IMR-90 (cell line): ENCODE measurements around the gene RXRB. TPM values are rescaled to one million over a fixed set of nuclear protein-coding genes. Genes with fewer than 3 reads are reported as not detected.

Experiments
- ATAC-seq: fragments of 200-7000 bp; cut with Tn5 transposase; 2 replicates; pipeline ENCODE4 v1.9.1; 2020; ENCODE audit warnings: low read depth, mild to moderate bottlenecking, moderate library complexity
- BruUV-seq: library from RNA; stranded (reverse); fragments of 400-500 nt; replicated peaks from 2 replicates; lab custom pipeline; 2021; lab: Mats Ljungman, UMichigan
- CTCF ChIA-PET: fragments of 300-600 bp; formaldehyde crosslinking; extraction: SDS; loops from one replicate; lab custom pipeline; 2021; ENCODE audit warnings: antibody characterized with exemption; lab: Yijun Ruan, JAX
- POLR2A ChIA-PET: fragments of 300-600 bp; sonication (Branson Sonifier 250); formaldehyde crosslinking; loops from one replicate; lab custom pipeline; 2022; ENCODE audit warnings: antibody characterized with exemption; ENCODE audit not compliant: unreplicated experiment; lab: Charles Lee
- DNase-seq: peaks from one replicate; pipeline ENCODE4 v3.0.0; 2013
- H2AFZ ChIP-seq: replicated peaks from 2 replicates; pipeline ENCODE3; 2013; ENCODE audit warnings: low read length, mild to moderate bottlenecking; ENCODE audit not compliant: poor library complexity
- H2AK5ac ChIP-seq: 2 replicates; pipeline ENCODE4 v1.6.1; 2013; ENCODE audit warnings: low read depth, low read length, inconsistent platforms
- H2AK9ac ChIP-seq: replicated peaks from 2 replicates; pipeline ENCODE3; 2013; ENCODE audit warnings: mild to moderate bottlenecking, low read depth, low read length, moderate library complexity; ENCODE audit not compliant: poor library complexity
- H2BK120ac ChIP-seq: 2 replicates; pipeline ENCODE4 v1.6.1; 2013; ENCODE audit warnings: low read depth, low read length, inconsistent platforms
- H2BK15ac ChIP-seq: 3 replicates; pipeline ENCODE4 v1.6.1; 2013; ENCODE audit warnings: low read depth, low read length, inconsistent platforms
- H2BK20ac ChIP-seq: 2 replicates; pipeline ENCODE4 v1.6.1; 2013; ENCODE audit warnings: low read depth, mild to moderate bottlenecking, inconsistent platforms, low read length, moderate library complexity
- H2BK5ac ChIP-seq: 2 replicates; pipeline ENCODE4 v1.6.1; 2013; ENCODE audit warnings: mild to moderate bottlenecking, low read depth, low read length, inconsistent platforms; ENCODE audit not compliant: poor library complexity, severe bottlenecking
- H3K14ac ChIP-seq: replicated peaks from 2 replicates; pipeline ENCODE4 v1.6.1; 2013; ENCODE audit warnings: low read depth, low read length, inconsistent platforms
- H3K18ac ChIP-seq: 2 replicates; pipeline ENCODE4 v1.6.1; 2013; ENCODE audit warnings: low read depth, low read length, control low read depth
- H3K23ac ChIP-seq: 2 replicates; pipeline ENCODE4 v1.6.1; 2013; ENCODE audit warnings: low read depth, low read length, inconsistent platforms
- H3K27ac ChIP-seq: 2 replicates; pipeline ENCODE4 v1.5.1; 2013; ENCODE audit warnings: mild to moderate bottlenecking, control low read depth, low read length; ENCODE audit not compliant: insufficient read depth
- H3K27me3 ChIP-seq: 2 replicates; pipeline ENCODE4 v1.6.1; 2013; ENCODE audit warnings: low read length; ENCODE audit not compliant: control insufficient read depth, insufficient read depth
- H3K36me3 ChIP-seq: 2 replicates; pipeline ENCODE4 v1.6.1; 2013; ENCODE audit warnings: low read length, mixed read lengths; ENCODE audit not compliant: control insufficient read depth, insufficient read depth
- H3K4ac ChIP-seq: 2 replicates; pipeline ENCODE4 v1.6.1; 2013; ENCODE audit warnings: low read depth, low read length, inconsistent platforms
- H3K4me1 ChIP-seq: 2 replicates; pipeline ENCODE4 v1.6.1; 2013; ENCODE audit warnings: low read length, mixed read lengths; ENCODE audit not compliant: control insufficient read depth, insufficient read depth
- H3K4me2 ChIP-seq: 2 replicates; pipeline ENCODE4 v1.6.1; 2013; ENCODE audit warnings: low read depth, mild to moderate bottlenecking, control low read depth, low read length, moderate library complexity
- H3K4me3 ChIP-seq: 2 replicates; pipeline ENCODE4 v1.5.1; 2013; ENCODE audit warnings: low read depth, mild to moderate bottlenecking, control low read depth, low read length, moderate library complexity; ENCODE audit not compliant: insufficient read depth
- H3K56ac ChIP-seq: 2 replicates; pipeline ENCODE4 v1.6.1; 2013; ENCODE audit warnings: low read length, inconsistent platforms; ENCODE audit not compliant: insufficient read depth; ENCODE audit errors: extremely low read depth
- H3K79me1 ChIP-seq, 2 experiments: 2 replicates each; pipeline ENCODE4 v1.6.1; 2013; ENCODE audit warnings: low read length in 2 of 2, inconsistent platforms in 1 of 2, low read depth in 1 of 2
- H3K9ac ChIP-seq: 2 replicates; pipeline ENCODE4 v1.6.1; 2013; ENCODE audit warnings: low read depth, low read length, control low read depth
- H3K9me1 ChIP-seq: 2 replicates; pipeline ENCODE4 v1.6.1; 2013; ENCODE audit warnings: low read length, inconsistent platforms; ENCODE audit not compliant: insufficient read depth
- H3K9me3 ChIP-seq: 2 replicates; pipeline ENCODE4 v1.6.1; 2013; ENCODE audit warnings: low read length; ENCODE audit not compliant: control insufficient read depth, insufficient read depth
- H4K20me1 ChIP-seq: 2 replicates; pipeline ENCODE4 v1.6.1; 2013; ENCODE audit warnings: low read length, inconsistent platforms; ENCODE audit not compliant: insufficient read depth
- H4K5ac ChIP-seq: 2 replicates; pipeline ENCODE4 v1.6.1; 2013; ENCODE audit warnings: mild to moderate bottlenecking, low read depth, low read length, control low read depth
- H4K8ac ChIP-seq, 2 experiments: 2 replicates each; pipeline ENCODE4 v1.6.1; 2013; ENCODE audit warnings: low read depth in 2 of 2, low read length in 2 of 2, control low read depth in 1 of 2, inconsistent platforms in 1 of 2
- H4K91ac ChIP-seq: 2 replicates; pipeline ENCODE4 v1.6.1; 2013; ENCODE audit warnings: low read depth, low read length, inconsistent platforms; ENCODE audit not compliant: insufficient read depth
- CEBPB ChIP-seq: IDR thresholded peaks from 2 replicates; pipeline ENCODE4 v1.6.1; 2012; ENCODE audit warnings: low read depth, low read length, improper control_type of control experiment
- CHD1 ChIP-seq: IDR thresholded peaks from 2 replicates; pipeline ENCODE4 v1.6.1; 2012; ENCODE audit warnings: low read depth, low read length, improper control_type of control experiment
- FOS ChIP-seq: fragments of 150-350 bp; IDR thresholded peaks from 2 replicates; pipeline ENCODE4 v1.6.1; 2016; ENCODE audit warnings: low read depth, low read length
- MAFK ChIP-seq: IDR thresholded peaks from 2 replicates; pipeline ENCODE4 v1.6.1; 2012; ENCODE audit warnings: low read depth, low read length, improper control_type of control experiment
- MAZ ChIP-seq: IDR thresholded peaks from 2 replicates; pipeline ENCODE4 v1.6.1; 2012; ENCODE audit warnings: low read depth, mild to moderate bottlenecking, low read length, improper control_type of control experiment, moderate library complexity, borderline replicate concordance
- NFE2L2 ChIP-seq: fragments of 150-350 bp; IDR thresholded peaks from 2 replicates; pipeline ENCODE4 v1.6.1; 2016; ENCODE audit warnings: low read depth, mild to moderate bottlenecking, low read length
- POLR2A ChIP-seq: IDR thresholded peaks from 2 replicates; pipeline ENCODE4 v1.6.1; 2012; ENCODE audit warnings: mild to moderate bottlenecking, low read depth, low read length
- RCOR1 ChIP-seq: IDR thresholded peaks from 2 replicates; pipeline ENCODE4 v1.6.1; 2012; ENCODE audit warnings: mild to moderate bottlenecking, low read length, improper control_type of control experiment; ENCODE audit not compliant: insufficient replicate concordance
- RFX5 ChIP-seq: IDR thresholded peaks from 2 replicates; pipeline ENCODE4 v1.8.0; 2012; ENCODE audit warnings: low read depth, mild to moderate bottlenecking, low read length, moderate library complexity
- SMC3 ChIP-seq: fragments of 150-350 bp; IDR thresholded peaks from 2 replicates; pipeline ENCODE4 v1.6.1; 2016; ENCODE audit warnings: low read depth, mild to moderate bottlenecking, antibody characterized with exemption, low read length, moderate library complexity
- WGBS, 2 experiments: methylation state at CpG; one replicate each; pipeline versions ENCODE4 v1.1.5 to v1.1.7; 2013; ENCODE audit warnings: missing lambda C conversion rate in 2 of 2; ENCODE audit not compliant: insufficient read length in 1 of 2; ENCODE audit errors: extremely low coverage in 2 of 2; 5-methylcytosine and 5-hydroxymethylcytosine counted together
- dilution Hi-C: fragments of 300-500 bp; cut with HindIII; formaldehyde crosslinking; loops from one replicate; pipeline ENCODE4 v1.14.3; 2018; ENCODE audit warnings: low sequenced_read_pairs; ENCODE audit not compliant: unreplicated experiment
- in situ Hi-C: fragments of 300-500 bp; cut with MboI; formaldehyde crosslinking; loops from 3 replicates; pipeline ENCODE4 v1.14.3; 2019; ENCODE audit warnings: low sequenced_read_pairs, inconsistent platforms, mixed read lengths
- intact Hi-C: fragments of 100-400 bp; cut with micrococcal nuclease; formaldehyde crosslinking; loops from 2 replicates; pipeline ENCODE4 v1.10.0; 2022
- polyA plus RNA-seq, 3 experiments: library from polyadenylated mRNA; depleted of rRNA; stranded (reverse); fragments of >200 nt; gene quantifications; 2 replicates each; pipeline ENCODE4 v1.2.3, GENCODE V29; 2012; ENCODE audit warnings: low replicate concordance in 1 of 3
- total RNA-seq: library from RNA; depleted of rRNA; stranded (reverse); fragments of >200 nt; gene quantifications from 2 replicates; pipeline ENCODE4 v1.2.3, GENCODE V29; 2012
- TF ChIP-seq, protein P1 (sequence below): fragments of 150-350 bp; IDR thresholded peaks from 2 replicates; pipeline ENCODE4 v1.6.1; 2016; ENCODE audit warnings: low read depth, mild to moderate bottlenecking, low read length, moderate library complexity, borderline replicate concordance

Gene RXRB
- total and polyA plus RNA-seq, 2 of the 4 experiments (the other 2 are of a cell fraction), result 18.6 to 53.7 TPM

DNA sequence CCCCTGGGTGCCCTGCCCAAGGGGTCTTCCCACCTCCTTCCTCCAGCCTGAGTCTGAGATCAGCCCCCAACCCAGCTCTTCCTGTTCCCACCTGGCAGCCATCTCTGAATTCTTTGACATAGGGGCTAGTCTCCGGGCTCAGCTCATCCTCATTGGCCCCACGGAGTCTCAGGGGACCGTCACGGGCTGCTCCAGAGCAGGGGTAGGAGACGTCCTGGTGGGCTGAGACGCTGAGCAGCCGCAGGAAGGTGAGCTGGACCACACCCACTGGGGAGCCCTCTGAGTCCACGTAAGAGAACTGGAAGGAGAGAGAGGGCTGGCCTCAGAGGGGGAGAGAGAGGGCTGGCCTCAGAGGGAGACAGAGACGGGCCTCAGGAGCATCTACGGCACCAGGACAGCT lies 36.3 kb downstream of the RXRB start:
- in situ Hi-C loops, result loop anchor here (5.0 to 10.0 kb wide), 2 partner anchors 83 to 149 kb away; no protein-coding TSS in a partner anchor

More for the DNA sequence above, 36.3 kb downstream of the RXRB start:
- WGBS, 2 experiments, result 38% methylated on average over 5 of the region's 10 CpGs; no CpG with 5 or more reads in 1 of the 2 experiments
- Histone ChIP-seq H3K18ac (no peak overlapping the region), H4K5ac (no peak overlapping the region), H2BK20ac (no peak overlapping the region), H4K20me1 (no peaks in the 10 kb centered on the region), H2BK5ac (no peak overlapping the region), H3K4me2 (no peak overlapping the region), H2BK120ac (no peak overlapping the region), H3K4me3 (no peak overlapping the region), H3K9me3 (no peaks in the 10 kb centered on the region), H3K9me1 (peaks cover 5% of the 10 kb centered on the region; the same call in 1 of the 2 replicates), H3K56ac (no peak overlapping the region), H3K79me1 (no peaks in the 10 kb centered on the region), H2BK15ac (no peak overlapping the region), H3K4ac (no peak overlapping the region), H3K23ac (no peak overlapping the region), H4K91ac (no peak overlapping the region), H3K9ac (no peak overlapping the region), H3K36me3 (no peaks in the 10 kb centered on the region), H4K8ac (no peak overlapping the region), H3K27ac (no peak overlapping the region), H3K27me3 (peaks cover 7% of the 10 kb centered on the region), H2AFZ (no peak overlapping the region), H2AK9ac (no peak overlapping the region), H3K14ac (no peak overlapping the region), H2AK5ac (no peak overlapping the region), H3K4me1 (peaks cover 9% of the 10 kb centered on the region)
- no TSS peak for BruUV-seq
- DNase-seq, result no peak
- CTCF ChIA-PET, result no interaction called here
- TF ChIP-seq FOS (no peak), NFE2L2 (no peak), MAZ (no peak), CHD1 (no peak), MAFK (no peak), SMC3 (no peak), CEBPB (no peak), POLR2A (no peak), RFX5 (no peak), RCOR1 (no peak)
- TF ChIP-seq, protein P1, sequence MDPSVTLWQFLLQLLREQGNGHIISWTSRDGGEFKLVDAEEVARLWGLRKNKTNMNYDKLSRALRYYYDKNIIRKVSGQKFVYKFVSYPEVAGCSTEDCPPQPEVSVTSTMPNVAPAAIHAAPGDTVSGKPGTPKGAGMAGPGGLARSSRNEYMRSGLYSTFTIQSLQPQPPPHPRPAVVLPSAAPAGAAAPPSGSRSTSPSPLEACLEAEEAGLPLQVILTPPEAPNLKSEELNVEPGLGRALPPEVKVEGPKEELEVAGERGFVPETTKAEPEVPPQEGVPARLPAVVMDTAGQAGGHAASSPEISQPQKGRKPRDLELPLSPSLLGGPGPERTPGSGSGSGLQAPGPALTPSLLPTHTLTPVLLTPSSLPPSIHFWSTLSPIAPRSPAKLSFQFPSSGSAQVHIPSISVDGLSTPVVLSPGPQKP, result no peak
- POLR2A ChIA-PET, result no interaction called here
- intact Hi-C loops, result no loop called here
- no peak for ATAC-seq
- dilution Hi-C loops, result no loop called here
